GM04503 (cell line): ENCODE data around the gene SRPK1.
"Not testable (repeated sequence)": the region's sequence is repeated elsewhere in the genome, so short reads cannot be mapped to it uniquely, and the experiment has no call there.

Experiments used
- DNase-seq: peaks from one replicate; pipeline ENCODE4 v3.0.0-alpha.2; 2012; ENCODE audit warnings: low read depth

The SRPK1 gene

GRCh38 chr6:35931120-35931561, 10.2 kb upstream of the SRPK1 start:
- no peak for DNase-seq

DNA sequence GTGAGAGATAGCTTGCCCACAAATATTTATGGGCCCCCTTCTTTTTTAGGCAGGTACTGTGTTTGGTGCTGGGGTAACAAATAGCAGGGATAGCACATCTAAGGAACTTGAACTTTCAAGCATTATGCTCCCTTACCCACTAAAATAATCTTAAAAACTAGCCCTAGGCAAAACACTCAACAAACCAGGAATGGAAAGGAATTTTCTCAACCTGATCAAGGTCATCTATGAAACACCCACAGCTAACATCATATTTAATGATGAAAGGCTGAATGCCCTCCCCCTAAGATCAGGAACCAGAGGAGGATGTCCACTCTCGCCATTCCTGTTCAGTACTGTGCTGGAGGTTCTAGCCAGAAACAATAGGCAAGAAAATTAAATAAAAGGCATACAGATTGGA, 8.7 kb upstream of the SRPK1 start:
- DNase-seq, result no peak

GRCh38 chr6:35926509-35927215, 5.8 kb upstream of the SRPK1 start:
- DNase-seq, result no peak

- DNase-seq, result no peak
Measured at GRCh38 chr6:35925961-35926360, 5.1 kb upstream of the SRPK1 start.

GRCh38 chr6:35924146-35924545, 3.2 kb upstream of the SRPK1 start:
- DNase-seq, result no peak

GRCh38 chr6:35922139-35922554, 1.2 kb upstream of the SRPK1 start:
- DNase-seq, result no peak

- DNase-seq, result no peak
Measured at GRCh38 chr6:35919827-35920751, 809 bp downstream of the SRPK1 start.

- DNase-seq, result no peak
Measured at GRCh38 chr6:35919085-35919826, 1.6 kb downstream of the SRPK1 start.

DNA sequence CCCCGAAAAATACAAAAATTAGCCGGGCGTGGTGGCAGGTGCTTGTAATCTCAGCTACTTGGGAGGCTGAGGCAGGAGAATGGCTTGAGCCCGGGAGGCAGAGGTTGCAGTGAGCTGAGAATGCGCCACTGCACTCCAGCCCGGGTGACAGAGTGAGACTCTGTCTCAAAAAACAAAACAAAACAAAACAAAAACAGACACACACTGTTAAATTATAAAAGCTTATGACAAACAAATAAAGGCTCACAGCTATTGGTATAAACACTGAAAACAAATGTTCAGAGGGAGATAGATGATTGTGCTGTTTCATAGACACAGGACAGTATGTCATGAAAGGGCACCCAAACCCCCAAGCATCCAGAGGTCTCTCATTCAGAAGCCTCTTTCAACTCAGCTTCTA, 4.0 kb downstream of the SRPK1 start:
- not testable (repeated sequence) for DNase-seq

DNA sequence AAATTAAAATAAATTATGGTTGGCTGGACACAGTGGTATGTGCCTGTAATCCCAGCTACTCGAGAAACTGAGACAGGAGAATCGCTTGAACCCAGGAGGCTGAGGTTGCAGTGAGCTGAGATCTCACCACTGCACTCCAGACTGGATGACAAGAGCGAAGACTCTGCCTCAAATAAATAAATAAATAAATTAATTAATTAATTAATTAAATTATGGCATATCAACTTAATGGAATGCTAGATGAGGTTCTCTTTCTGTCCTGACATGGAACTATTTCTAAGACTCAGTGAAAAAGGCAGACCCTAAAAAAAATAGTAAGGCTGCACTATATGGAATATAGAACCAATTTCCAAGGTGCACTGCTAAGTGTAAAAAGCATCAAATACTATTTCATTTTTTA, 4.8 kb downstream of the SRPK1 start:
- no peak for DNase-seq

- DNase-seq, result no peak
Measured at GRCh38 chr6:35914536-35914935, 6.4 kb downstream of the SRPK1 start.

- DNase-seq, result no peak
Measured at GRCh38 chr6:35911871-35912653, 8.8 kb downstream of the SRPK1 start.

DNA sequence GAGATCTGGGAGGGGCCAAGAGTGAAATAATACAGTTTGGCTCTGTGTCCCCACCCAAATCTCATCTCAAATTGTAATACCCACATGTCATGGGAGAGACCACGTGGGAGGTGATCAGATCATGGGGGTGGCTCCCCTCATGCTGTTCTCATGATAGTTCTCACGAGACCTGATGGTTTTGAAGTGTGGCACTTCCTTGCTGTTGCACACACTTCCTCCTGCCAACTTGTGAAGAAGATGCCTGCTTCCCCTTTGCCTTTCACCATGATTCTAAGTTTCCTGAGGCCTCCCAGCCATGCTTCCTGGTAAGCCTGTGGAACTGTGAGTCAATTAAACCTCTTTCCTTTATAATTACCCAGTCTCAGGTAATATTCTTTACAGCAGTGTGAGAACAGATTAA, 11.3 kb downstream of the SRPK1 start:
- not testable (repeated sequence) for DNase-seq

DNA sequence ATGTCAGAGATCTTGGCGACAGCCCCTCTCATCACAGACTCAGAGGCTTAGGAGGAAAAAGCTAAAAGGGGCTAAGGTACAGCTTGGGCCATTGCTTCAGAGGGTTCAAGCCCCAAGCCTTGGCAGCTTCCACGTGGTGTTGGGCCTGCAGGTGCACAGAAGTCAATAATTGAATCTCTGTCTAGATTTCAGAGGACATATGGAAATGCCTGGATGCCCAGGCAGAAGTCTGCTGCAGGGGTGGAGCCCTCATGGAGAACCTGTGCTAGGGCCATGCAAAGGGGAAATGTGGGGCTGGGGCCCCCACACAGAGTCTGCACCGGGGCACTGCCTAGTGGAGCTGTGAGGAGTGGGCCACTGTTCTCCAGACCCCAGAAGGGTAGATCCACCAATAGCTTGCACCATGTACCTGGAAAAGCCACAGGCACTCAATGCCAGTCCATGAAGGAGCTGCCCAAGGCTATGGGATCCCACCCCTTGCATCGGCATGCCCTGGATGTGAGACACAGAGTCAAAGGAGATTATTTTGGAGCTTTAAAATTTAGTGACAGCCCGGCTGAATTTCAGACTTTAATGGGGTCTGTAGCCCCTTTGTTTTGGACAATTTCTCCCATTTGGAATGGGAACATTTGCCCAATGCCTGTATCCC, 12.0 kb downstream of the SRPK1 start:
- DNase-seq, result not testable (repeated sequence)

GRCh38 chr6:35907750-35908149, 13.1 kb downstream of the SRPK1 start:
- DNase-seq, result no peak

GRCh38 chr6:35906499-35906846, 14.4 kb downstream of the SRPK1 start:
- DNase-seq, result no peak

- no peak for DNase-seq
Measured at GRCh38 chr6:35905841-35906498, 14.9 kb downstream of the SRPK1 start.

DNA sequence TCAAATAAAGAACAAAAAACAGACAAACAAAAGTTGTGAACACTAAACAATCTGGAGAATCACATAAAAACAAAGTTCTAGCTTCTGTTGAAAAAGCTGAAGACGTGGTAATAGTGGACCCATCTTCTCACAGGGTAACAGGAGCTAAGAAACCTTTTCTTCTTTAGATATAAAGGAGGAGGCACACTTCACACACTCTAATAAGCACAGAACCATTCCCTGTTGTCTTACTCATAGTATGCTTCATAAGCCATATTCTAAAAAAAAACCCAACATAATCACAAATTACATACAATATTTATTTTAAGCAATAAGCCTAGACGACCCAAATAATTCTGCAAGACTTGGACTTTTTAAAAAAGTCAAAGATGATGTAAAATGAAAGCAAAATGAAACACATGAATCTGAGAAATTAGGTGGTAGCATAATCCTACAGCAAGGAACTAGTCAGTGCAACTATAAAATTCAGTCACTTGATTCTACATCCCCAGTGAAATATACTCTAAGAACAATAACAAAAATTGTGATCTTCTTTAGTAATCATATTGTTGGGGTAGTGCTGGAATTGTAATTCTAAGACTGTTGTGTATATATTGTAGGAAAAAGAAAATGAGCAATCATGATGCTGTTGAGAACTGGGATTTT, 15.6 kb downstream of the SRPK1 start:
- DNase-seq, result no peak

DNA sequence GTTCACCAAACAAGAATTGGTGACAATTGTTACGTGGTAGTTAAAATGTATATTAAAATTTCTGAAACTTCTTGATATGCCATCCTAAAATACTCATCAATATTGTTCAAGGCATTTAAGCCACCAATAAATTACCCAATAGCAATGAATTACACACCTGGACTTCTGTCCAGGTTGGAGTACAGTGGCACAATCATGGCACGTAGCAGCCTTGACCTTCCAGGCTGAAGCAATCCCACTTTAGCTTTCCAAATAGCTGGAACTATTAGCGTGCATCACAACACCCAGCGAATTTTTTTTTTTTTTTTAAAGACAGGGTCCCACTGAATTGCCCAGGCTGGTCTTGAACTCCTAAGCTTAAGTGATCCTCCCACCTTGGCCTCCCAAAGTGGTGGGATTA, 17.2 kb downstream of the SRPK1 start:
- DNase-seq, result no peak

DNA sequence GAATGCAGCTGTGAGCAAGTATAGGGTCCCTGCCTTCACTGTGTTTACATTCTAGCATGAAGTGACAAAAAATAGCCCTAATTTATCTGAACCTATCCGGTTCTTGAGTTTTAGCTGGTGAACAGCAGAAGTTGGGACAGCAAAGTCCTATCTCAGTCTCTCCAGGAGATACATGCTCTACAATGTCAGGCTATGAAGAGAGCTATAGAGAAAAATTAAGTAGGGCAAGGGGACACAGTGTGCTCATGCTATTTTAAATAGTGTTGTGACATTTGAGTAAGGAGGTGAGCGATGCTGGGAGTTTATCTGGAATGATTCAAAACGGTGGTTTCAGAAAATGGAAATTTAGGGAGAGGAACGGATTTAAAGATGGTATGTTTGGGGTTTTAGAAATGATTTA, 20.4 kb downstream of the SRPK1 start:
- no peak for DNase-seq
